CD4-positive, alpha-beta T cell treated with Interferon gamma for 1 hour (primary cell): ENCODE measurements around the gene CFAP210.
"Not testable (repeated sequence)": the region's sequence is repeated elsewhere in the genome, so short reads cannot be mapped to it uniquely, and the experiment has no call there.

Source experiments
- DNase-seq: peaks from one replicate; pipeline ENCODE4 v3.0.0-alpha.2; 2020

The CFAP210 gene

DNA sequence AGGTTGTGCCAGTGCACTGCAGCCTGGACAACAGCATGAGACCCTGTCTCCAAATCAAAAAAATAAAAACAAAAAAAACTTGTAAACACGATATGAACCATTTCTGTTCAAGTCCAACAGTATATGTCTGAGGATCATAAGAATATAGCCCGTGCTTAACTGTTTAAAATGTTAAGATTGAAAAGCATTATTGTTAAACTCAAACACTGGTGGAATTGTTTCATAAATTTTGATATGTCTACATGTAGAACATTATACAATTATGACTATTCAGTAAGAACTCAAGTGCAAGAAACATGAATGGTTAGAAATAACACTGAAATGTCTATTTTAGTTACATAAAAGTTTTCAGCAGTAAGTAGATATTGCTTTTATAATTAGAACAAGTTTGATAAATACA is 80.3 kb downstream of the CFAP210 start:
- no peak for DNase-seq

DNA sequence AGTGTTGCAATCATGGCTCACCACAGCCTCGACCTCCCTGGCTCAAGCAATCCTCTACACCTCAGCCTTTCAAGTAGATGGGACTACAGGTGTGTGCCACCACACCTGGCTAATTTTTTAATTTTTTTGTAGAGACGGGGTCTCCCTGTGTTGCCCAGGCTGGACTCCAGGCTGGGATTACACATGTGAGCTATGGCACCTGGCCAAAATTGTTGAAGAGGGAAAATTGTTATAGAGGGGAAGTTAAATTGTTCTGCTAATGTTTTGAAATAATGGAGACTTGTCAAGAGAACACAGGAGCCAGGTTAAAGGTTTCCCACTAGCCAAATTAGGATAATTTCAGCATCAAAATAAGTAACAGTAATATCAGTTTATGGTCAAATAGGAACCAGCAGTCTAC is 84.9 kb downstream of the CFAP210 start:
- no peak for DNase-seq

DNA sequence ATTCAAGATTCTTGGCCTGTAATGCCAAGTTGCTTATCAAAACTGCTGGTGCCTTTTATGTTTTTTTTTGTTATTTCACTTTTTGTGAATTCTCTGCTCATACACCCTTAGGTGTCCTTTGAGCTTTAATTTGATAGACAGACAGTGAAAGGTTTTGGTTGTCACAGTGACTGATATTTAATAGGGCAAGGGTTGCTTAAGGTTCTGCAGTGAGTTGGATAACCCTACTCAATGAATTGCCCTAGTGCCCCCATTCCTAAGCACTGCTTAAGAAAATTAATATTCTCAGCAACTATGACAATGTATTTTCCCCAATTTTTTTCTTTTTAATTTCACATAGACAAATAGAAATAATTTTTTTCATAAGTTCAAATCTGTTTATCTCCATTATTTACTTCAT is 94.6 kb downstream of the CFAP210 start:
- no peak for DNase-seq

DNA sequence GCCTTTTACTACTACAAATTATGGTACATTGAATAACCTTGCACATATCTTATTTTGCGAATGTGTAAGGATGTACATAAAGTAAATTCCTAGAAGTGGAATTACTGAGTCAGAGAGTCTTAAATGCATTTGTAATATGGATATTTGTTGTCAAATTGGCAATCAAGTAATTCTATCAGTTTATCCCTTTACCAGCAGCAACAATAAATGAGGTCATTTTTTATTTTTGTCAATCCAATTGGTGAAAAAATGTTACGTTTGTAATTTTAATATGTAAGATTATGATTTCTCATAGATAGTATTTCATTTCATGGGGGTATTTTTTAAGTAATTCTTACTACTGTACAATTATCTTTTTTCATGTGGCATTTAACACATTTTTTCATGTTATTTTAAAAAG is 95.2 kb downstream of the CFAP210 start:
- DNase-seq = no peak

DNA sequence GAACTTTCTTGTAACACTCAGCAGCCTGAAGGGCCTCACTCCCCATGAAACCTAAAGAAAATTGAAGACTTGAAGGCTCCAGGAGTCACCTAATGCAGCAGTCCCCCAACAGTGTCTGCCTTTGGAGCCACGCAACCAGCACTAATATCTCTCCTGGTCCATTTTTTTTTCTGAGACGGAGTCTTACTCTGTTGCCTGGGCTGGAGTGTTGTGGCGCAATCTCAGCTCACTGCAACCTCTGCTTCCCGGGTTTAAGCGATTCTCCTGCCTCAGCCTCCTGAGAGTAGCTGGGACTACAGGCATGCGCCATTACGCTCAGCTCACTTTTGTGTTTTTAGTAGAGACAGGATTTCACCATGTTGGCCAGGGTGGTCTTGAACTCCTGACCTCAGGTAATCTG is 97.7 kb downstream of the CFAP210 start:
- DNase-seq = not testable (repeated sequence)
